ENCODE measurements around the gene RAPGEF2.
"Not testable (repeated sequence)": the region's sequence is repeated elsewhere in the genome, so short reads cannot be mapped to it uniquely, and the experiment has no call there.

Gene RAPGEF2

GRCh38 chr4:159308566-159309340 is 205.9 kb downstream of the RAPGEF2 start:
- no peak for DNase-seq (ENCODE audit: low read depth in 2 of 3, low spot score in 1 of 3)

GRCh38 chr4:159312236-159312635 is 209.4 kb downstream of the RAPGEF2 start:
- DNase-seq (ENCODE audit: low read depth in 2 of 3, low spot score in 1 of 3), result no peak

- DNase-seq (ENCODE audit: low read depth in 2 of 3, low spot score in 1 of 3), result not testable (repeated sequence)
Observed at GRCh38 chr4:159315879-159316278, 213.0 kb downstream of the RAPGEF2 start.

GRCh38 chr4:159317203-159317602 is 214.3 kb downstream of the RAPGEF2 start:
- no peak for DNase-seq (ENCODE audit: low read depth in 2 of 3, low spot score in 1 of 3)

GRCh38 chr4:159319027-159319426 is 216.1 kb downstream of the RAPGEF2 start:
- DNase-seq (ENCODE audit: low read depth in 2 of 3, low spot score in 1 of 3), result no peak

DNA sequence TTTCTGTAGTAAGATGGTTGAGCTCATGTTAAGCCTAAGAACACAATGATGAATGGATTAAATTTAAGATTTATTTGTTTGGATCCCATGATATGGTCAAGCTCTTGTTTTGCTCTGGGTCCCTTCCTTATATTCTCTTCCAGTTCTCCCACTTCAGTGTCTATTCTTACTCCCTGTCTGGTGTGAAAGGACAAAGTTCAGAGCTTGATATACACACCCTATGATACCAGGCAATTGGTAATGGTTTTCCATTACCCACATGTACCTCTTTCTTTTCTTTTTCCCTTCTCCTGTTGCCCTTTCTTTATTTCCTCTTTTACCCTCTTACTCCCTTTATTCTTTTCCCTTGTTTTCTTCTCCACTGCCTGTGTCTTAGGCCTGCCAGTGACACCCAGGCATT is 223.6 kb downstream of the RAPGEF2 start:
- no peak for DNase-seq (ENCODE audit: low read depth in 2 of 3, low spot score in 1 of 3)

- no peak for DNase-seq (ENCODE audit: low read depth in 2 of 3, low spot score in 1 of 3)
Observed at GRCh38 chr4:159328766-159329165, 225.9 kb downstream of the RAPGEF2 start.

GRCh38 chr4:159334461-159334860 is 231.6 kb downstream of the RAPGEF2 start:
- DNase-seq (ENCODE audit: low read depth in 2 of 3, low spot score in 1 of 3), result no peak

DNA sequence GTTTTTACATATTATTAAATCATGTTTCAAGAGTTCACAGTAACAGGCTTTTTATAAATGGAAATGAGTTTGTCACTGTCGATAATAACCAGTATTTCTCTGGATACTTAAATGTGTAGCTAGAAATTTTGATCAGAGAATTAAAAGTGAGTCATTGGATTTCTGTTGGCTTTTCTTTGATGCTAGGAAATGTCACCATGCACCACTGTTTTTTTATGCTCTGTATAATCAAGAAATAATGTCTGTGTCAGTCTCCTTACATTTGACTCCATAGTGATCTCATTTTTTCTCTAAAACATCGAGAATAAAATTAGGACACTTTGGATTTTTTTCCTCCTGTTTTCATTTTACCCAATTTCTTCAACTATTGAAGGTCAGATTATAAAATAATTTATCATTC is 234.2 kb downstream of the RAPGEF2 start:
- DNase-seq (ENCODE audit: low read depth in 2 of 3, low spot score in 1 of 3), result no peak

DNA sequence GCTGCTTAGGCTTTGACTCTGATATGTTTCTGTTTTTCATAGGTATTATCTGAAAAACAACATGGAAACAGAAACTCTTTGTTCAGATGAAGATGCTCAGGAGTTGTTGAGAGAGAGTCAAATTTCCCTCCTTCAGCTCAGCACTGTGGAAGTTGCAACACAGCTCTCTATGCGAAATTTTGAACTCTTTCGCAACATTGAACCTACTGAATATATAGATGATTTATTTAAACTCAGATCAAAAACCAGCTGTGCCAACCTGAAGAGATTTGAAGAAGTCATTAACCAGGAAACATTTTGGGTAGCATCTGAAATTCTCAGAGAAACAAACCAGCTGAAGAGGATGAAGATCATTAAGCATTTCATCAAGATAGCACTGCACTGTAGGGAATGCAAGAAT is 238.6 kb downstream of the RAPGEF2 start:
- no peak for DNase-seq (ENCODE audit: low read depth in 2 of 3, low spot score in 1 of 3)

GRCh38 chr4:159342374-159342773 is 239.5 kb downstream of the RAPGEF2 start:
- no peak for DNase-seq (ENCODE audit: low read depth in 2 of 3, low spot score in 1 of 3)

DNA sequence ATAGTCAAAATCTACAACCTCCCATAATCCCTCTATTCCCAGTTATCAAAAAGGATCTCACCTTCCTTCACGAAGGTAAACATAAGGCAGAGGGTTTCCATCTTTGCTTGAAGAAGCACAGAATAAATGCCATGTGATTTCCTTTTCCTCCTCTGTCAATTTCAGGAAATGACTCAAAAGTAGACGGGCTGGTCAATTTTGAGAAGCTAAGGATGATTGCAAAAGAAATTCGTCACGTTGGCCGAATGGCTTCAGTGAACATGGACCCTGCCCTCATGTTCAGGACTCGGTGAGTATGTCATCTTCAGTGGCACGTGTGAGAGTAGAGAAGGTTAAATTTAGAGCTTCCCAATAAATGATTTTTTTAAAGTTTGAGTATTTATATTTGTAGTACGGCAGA is 240.2 kb downstream of the RAPGEF2 start:
- DNase-seq (ENCODE audit: low read depth in 2 of 3, low spot score in 1 of 3), result no peak

- no peak for DNase-seq (ENCODE audit: low read depth in 2 of 3, low spot score in 1 of 3)
Observed at GRCh38 chr4:159344877-159345276, 242.0 kb downstream of the RAPGEF2 start.

- no peak for DNase-seq (ENCODE audit: low read depth in 2 of 3, low spot score in 1 of 3)
Observed at GRCh38 chr4:159346681-159347080, 243.8 kb downstream of the RAPGEF2 start.

- DNase-seq (ENCODE audit: low read depth in 2 of 3, low spot score in 1 of 3), result no peak
Observed at GRCh38 chr4:159347813-159348212, 244.9 kb downstream of the RAPGEF2 start.

- no peak for DNase-seq (ENCODE audit: low read depth in 2 of 3, low spot score in 1 of 3)
Observed at GRCh38 chr4:159349332-159349731, 246.5 kb downstream of the RAPGEF2 start.

- no peak for DNase-seq (ENCODE audit: low read depth in 2 of 3, low spot score in 1 of 3)
Observed at GRCh38 chr4:159352609-159353008, 249.7 kb downstream of the RAPGEF2 start.

DNA sequence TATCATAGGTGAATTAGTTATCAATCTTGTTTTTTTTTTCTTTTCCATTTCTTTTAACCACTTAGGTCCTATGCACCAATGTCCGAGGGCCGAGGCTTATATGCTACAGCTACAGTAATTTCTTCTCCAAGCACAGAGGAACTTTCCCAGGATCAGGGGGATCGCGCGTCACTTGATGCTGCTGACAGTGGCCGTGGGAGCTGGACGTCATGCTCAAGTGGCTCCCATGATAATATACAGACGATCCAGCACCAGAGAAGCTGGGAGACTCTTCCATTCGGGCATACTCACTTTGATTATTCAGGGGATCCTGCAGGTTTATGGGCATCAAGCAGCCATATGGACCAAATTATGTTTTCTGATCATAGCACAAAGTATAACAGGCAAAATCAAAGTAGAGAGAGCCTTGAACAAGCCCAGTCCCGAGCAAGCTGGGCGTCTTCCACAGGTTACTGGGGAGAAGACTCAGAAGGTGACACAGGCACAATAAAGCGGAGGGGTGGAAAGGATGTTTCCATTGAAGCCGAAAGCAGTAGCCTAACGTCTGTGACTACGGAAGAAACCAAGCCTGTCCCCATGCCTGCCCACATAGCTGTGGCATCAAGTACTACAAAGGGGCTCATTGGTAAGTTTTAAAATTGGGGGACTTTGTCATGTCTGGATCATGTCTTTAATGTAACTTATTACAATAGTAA is 250.7 kb downstream of the RAPGEF2 start:
- no peak for DNase-seq (ENCODE audit: low read depth in 2 of 3, low spot score in 1 of 3)

DNA sequence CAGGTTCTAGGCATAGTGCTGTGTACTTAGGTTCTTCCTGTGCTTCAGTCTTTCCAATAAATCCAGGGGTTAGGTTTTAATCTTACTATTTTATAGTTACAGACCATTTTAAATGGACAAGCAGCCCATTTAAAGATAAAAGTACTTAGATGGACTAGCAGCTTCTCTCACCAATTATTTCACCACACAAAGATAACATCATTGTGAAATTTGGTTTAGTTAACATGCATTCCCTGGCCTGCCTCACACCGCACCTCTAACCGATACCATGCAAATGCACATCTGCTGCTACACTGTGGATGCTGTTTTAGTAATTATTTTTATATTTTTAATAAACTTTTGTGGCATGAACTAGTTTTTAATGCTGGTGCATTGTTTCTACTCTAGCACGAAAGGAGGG is 252.6 kb downstream of the RAPGEF2 start:
- no peak for DNase-seq (ENCODE audit: low read depth in 2 of 3, low spot score in 1 of 3)

GRCh38 chr4:159357350-159357749 is 254.5 kb downstream of the RAPGEF2 start:
- DNase-seq (ENCODE audit: low read depth in 2 of 3, low spot score in 1 of 3), result no peak

- no peak for DNase-seq (ENCODE audit: low read depth in 2 of 3, low spot score in 1 of 3)
Observed at GRCh38 chr4:159358226-159358625, 255.3 kb downstream of the RAPGEF2 start.

GRCh38 chr4:159360549-159360948 is 257.7 kb downstream of the RAPGEF2 start:
- DNase-seq (ENCODE audit: low read depth in 2 of 3, low spot score in 1 of 3), result no peak

- DNase-seq (ENCODE audit: low read depth in 2 of 3, low spot score in 1 of 3), result no peak
Observed at GRCh38 chr4:159363361-159363760, 260.5 kb downstream of the RAPGEF2 start.

Data from stimulated activated CD4-positive, alpha-beta T cell treated with anti-CD3 and anti-CD28 coated beads, Interleukin-12 subunit alpha, Interleukin-12 subunit beta, amount 100 ng/mL, for 48 hours (primary cell).